AG04450 (cell line): Measurements from ENCODE around the gene KRT1. TPM values are rescaled to one million over a fixed set of nuclear protein-coding genes. Genes with fewer than 3 reads are reported as not detected.

ENCODE experiments used
- CTCF ChIA-PET: fragments of 300-600, 350-600 bp; formaldehyde crosslinking; extraction: SDS; loops from one replicate; lab custom pipeline; 2022; ENCODE audit warnings: antibody characterized with exemption, inconsistent platforms; lab: Charles Lee
- POLR2A ChIA-PET: fragments of 350-600 bp; formaldehyde crosslinking; extraction: SDS; loops from one replicate; lab custom pipeline; 2021; ENCODE audit warnings: antibody characterized with exemption, inconsistent platforms; lab: Yijun Ruan, JAX
- DNase-seq: peaks from one replicate; pipeline ENCODE4 v3.0.0-alpha.2; 2011; ENCODE audit warnings: low read depth, low spot score
- H3K27ac ChIP-seq: one replicate; pipeline ENCODE4 v1.5.1; 2012; ENCODE audit warnings: low read depth, low read length, control low read depth
- H3K27me3 ChIP-seq: one replicate; pipeline ENCODE4 v1.6.0; 2012; ENCODE audit warnings: low read length; ENCODE audit not compliant: control insufficient read depth, insufficient read depth
- H3K4me3 ChIP-seq: 2 replicates; pipeline ENCODE4 v1.5.1; 2011; ENCODE audit warnings: mild to moderate bottlenecking, low read depth, low read length, control low read depth
- H3K9me3 ChIP-seq: 2 replicates; pipeline ENCODE4 v1.5.1; 2012; ENCODE audit warnings: low read length; ENCODE audit not compliant: control insufficient read depth, insufficient read depth
- CTCF ChIP-seq: IDR thresholded peaks from 2 replicates; pipeline ENCODE4 v1.5.1; 2011; ENCODE audit warnings: low read depth, low read length, control low read depth, inconsistent platforms
- polyA plus RNA-seq: library from polyadenylated mRNA; depleted of rRNA; stranded (reverse); fragments of >200 nt; gene quantifications from 2 replicates; pipeline ENCODE4 v1.2.3, GENCODE V29; 2011

Gene KRT1
- polyA plus RNA-seq, 1 experiment, result not detected

GRCh38 chr12:52641468-52641867 is 38.7 kb downstream of the KRT1 start:
- no peak for TF ChIP-seq CTCF
- H3K9me3 ChIP-seq, result no peaks in the 10 kb centered on the region
- CTCF ChIA-PET, result no interaction called here
- DNase-seq, result no peak
- H3K27ac ChIP-seq, result no peak overlapping the region
- H3K4me3 ChIP-seq, result no peak overlapping the region
- POLR2A ChIA-PET, result no interaction called here
- peaks cover 14% of the 10 kb centered on the region for H3K27me3 ChIP-seq

DNA sequence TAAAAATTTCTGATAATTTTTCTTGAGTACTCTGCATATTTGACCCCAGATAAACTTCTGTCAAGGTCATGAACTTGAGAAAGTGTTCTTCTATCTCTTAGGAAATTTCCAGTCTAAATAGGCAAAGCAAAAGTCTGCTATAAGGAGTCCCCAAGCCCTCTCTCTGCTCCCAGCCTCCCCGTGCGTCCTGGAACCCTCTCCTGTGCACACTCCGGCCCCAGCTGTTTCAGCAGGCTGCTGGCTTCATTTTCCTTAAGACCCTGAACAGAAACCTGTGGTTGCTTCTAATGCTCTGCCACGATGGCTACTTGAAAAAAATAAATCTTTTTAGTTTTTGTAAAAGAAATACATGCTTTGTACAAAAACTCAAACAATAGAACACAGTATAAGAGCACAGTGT is 42.9 kb downstream of the KRT1 start:
- Histone ChIP-seq H3K27me3 (peaks cover 7% of the 10 kb centered on the region), H3K4me3 (no peak overlapping the region), H3K9me3 (no peaks in the 10 kb centered on the region), H3K27ac (no peak overlapping the region)
- ChIA-PET POLR2A (no interaction called here), CTCF (no interaction called here)
- no peak for DNase-seq
- TF ChIP-seq CTCF, result no peak

- POLR2A ChIA-PET, result no interaction called here
- H3K4me3 ChIP-seq, result no peak overlapping the region
- H3K27ac ChIP-seq, result peak overlapping the region; percentile 21
- DNase-seq, result no peak
- CTCF ChIA-PET, result no interaction called here
- no peaks in the 10 kb centered on the region for H3K9me3 ChIP-seq
- TF ChIP-seq CTCF, result no peak
- peaks cover 7% of the 10 kb centered on the region for H3K27me3 ChIP-seq
Measured at GRCh38 chr12:52636592-52637258, 43.5 kb downstream of the KRT1 start.

- DNase-seq, result no peak
- Histone ChIP-seq H3K27ac (no peak overlapping the region), H3K27me3 (peaks cover 2% of the 10 kb centered on the region), H3K9me3 (no peaks in the 10 kb centered on the region), H3K4me3 (no peak overlapping the region)
- ChIA-PET POLR2A (no interaction called here), CTCF (no interaction called here)
- no peak for TF ChIP-seq CTCF
Measured at GRCh38 chr12:52636189-52636588, 44.0 kb downstream of the KRT1 start.

GRCh38 chr12:52634266-52635056 is 45.7 kb downstream of the KRT1 start:
- DNase-seq, result no peak
- TF ChIP-seq CTCF, result no peak
- ChIA-PET POLR2A (no interaction called here), CTCF (no interaction called here)
- peaks cover 7% of the 10 kb centered on the region for H3K27me3 ChIP-seq
- H3K27ac ChIP-seq, result no peak overlapping the region
- no peaks in the 10 kb centered on the region for H3K9me3 ChIP-seq
- H3K4me3 ChIP-seq, result no peak overlapping the region
